ENCODE data around the gene EML2. TPM values are rescaled to one million over a fixed set of nuclear protein-coding genes. Genes with fewer than 3 reads are reported as not detected.

EML2 gene
- total and polyA plus RNA-seq, 10 of the 15 experiments (the other 5 are each of a cell fraction or from before 2014, with no cell fraction given), result 1.6 to 64.0 (median 27.5) TPM

DNA sequence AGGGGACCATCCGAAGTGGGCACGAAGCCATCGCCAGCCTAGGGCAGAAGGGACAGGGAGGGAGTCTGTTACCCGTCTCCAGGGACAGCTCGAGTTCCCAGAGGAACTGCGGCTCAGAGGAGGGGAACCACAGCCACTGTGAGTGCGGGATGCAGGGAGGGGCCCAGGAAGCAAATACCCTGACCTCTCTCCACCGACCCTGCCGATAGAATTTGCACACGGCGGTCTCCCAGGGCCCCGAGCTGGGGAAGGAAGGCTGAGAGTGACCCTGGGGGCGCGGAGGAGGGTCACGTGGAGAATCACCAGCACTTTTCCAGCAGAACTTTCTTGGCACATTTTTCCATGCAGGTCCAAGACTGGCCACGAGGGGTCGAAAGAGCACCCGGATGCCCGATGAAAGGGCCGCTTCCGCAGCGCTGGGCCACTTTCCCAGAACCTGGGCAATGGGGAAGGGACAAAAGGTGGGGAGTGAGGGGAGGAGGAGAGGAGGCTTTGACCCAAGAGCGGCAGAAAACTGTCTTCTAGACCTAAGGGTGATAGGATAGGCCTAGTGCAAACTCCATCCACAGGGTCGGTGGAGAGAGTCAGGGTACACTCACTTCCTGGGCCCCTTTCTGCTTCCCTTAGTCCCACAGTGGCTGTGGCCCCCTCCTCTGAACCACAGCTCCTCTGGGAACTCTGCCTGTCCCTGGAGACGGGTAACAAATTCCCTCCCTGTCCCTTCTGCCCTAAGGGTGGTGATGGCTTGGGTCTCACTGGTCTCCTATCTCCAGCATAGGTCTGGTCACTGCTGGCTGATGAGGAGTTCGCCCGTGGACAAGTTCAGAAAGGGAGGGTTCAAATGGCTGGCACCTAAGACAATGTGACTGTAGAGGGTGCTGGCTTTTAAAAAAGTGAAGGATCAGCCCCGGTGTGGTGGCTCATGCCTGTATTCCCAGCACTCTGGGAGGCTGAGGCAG lies 31.8 kb downstream of the EML2 start (continued):
- no peak for TF ChIP-seq BCLAF1 (IDR thresholded peaks at IDR 0.05)
- TF ChIP-seq SMC3 (IDR thresholded peaks at IDR 0.05; ENCODE audit: borderline replicate concordance, low read length), result peak; percentile 79
- no peak for TF ChIP-seq PKNOX1 (IDR thresholded peaks at IDR 0.05)
- TF ChIP-seq, protein P1, sequence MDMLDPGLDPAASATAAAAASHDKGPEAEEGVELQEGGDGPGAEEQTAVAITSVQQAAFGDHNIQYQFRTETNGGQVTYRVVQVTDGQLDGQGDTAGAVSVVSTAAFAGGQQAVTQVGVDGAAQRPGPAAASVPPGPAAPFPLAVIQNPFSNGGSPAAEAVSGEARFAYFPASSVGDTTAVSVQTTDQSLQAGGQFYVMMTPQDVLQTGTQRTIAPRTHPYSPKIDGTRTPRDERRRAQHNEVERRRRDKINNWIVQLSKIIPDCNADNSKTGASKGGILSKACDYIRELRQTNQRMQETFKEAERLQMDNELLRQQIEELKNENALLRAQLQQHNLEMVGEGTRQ (IDR thresholded peaks at IDR 0.05; ENCODE audit: borderline replicate concordance, low read depth, low read length), result no peak; the same call in 1 of the 2 replicates
- no peak for TF ChIP-seq TCF3 (IDR thresholded peaks at IDR 0.05; ENCODE audit: borderline replicate concordance, insufficient read depth, low read depth, low read length)
- 0 out of 2 replicates have a peak, but pooled peaks have one; percentile 27 for TF ChIP-seq ZNF687 (IDR thresholded peaks at IDR 0.05)
- TF ChIP-seq, protein P2, sequence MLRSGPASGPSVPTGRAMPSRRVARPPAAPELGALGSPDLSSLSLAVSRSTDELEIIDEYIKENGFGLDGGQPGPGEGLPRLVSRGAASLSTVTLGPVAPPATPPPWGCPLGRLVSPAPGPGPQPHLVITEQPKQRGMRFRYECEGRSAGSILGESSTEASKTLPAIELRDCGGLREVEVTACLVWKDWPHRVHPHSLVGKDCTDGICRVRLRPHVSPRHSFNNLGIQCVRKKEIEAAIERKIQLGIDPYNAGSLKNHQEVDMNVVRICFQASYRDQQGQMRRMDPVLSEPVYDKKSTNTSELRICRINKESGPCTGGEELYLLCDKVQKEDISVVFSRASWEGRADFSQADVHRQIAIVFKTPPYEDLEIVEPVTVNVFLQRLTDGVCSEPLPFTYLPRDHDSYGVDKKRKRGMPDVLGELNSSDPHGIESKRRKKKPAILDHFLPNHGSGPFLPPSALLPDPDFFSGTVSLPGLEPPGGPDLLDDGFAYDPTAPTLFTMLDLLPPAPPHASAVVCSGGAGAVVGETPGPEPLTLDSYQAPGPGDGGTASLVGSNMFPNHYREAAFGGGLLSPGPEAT (IDR thresholded peaks at IDR 0.05; ENCODE audit: low read depth), result peak; percentile 73
- TF ChIP-seq WRNIP1 (IDR thresholded peaks at IDR 0.05; ENCODE audit: borderline replicate concordance, low read depth, low read length), result no peak
- no peak for TF ChIP-seq ASH2L (IDR thresholded peaks at IDR 0.05; ENCODE audit: borderline replicate concordance, low read depth)
- no peak for TF ChIP-seq PBX3 (IDR thresholded peaks at IDR 0.05; ENCODE audit: insufficient replicate concordance, low read depth, low read length)
- TF ChIP-seq FOS (IDR thresholded peaks at IDR 0.05; ENCODE audit: borderline replicate concordance, extremely low read depth, insufficient read length), result no peak
- TF ChIP-seq NFXL1 (IDR thresholded peaks at IDR 0.05; ENCODE audit: borderline replicate concordance), result no peak
- no peak for TF ChIP-seq SMAD1 (IDR thresholded peaks at IDR 0.05; ENCODE audit: low read depth, partially characterized antibody)

All from GM12878 (cell line).